IMR-90 (cell line): ENCODE results near the gene SUN5.

ENCODE experiments used
- BHLHE40 ChIP-seq: fragments of 150-350 bp; IDR thresholded peaks from 2 replicates; pipeline ENCODE4 v1.6.1; 2016; ENCODE audit warnings: mild to moderate bottlenecking, low read depth, low read length
- MAZ ChIP-seq: IDR thresholded peaks from 2 replicates; pipeline ENCODE4 v1.6.1; 2012; ENCODE audit warnings: low read depth, mild to moderate bottlenecking, low read length, improper control_type of control experiment, moderate library complexity, borderline replicate concordance
- MXI1 ChIP-seq: IDR thresholded peaks from 2 replicates; pipeline ENCODE4 v1.6.1; 2012; ENCODE audit warnings: low read depth, mild to moderate bottlenecking, low read length, moderate library complexity, borderline replicate concordance
- RAD21 ChIP-seq: IDR thresholded peaks from 2 replicates; pipeline ENCODE4 v1.6.1; 2012; ENCODE audit warnings: low read length, improper control_type of control experiment
- RCOR1 ChIP-seq: IDR thresholded peaks from 2 replicates; pipeline ENCODE4 v1.6.1; 2012; ENCODE audit warnings: mild to moderate bottlenecking, low read length, improper control_type of control experiment; ENCODE audit not compliant: insufficient replicate concordance
- TF ChIP-seq, protein P1 (sequence below): conservative IDR thresholded peaks from 2 replicates; pipeline ENCODE4 v1.5.1; 2012; ENCODE audit warnings: mild to moderate bottlenecking, low read depth, low read length, improper control_type of control experiment

DNA sequence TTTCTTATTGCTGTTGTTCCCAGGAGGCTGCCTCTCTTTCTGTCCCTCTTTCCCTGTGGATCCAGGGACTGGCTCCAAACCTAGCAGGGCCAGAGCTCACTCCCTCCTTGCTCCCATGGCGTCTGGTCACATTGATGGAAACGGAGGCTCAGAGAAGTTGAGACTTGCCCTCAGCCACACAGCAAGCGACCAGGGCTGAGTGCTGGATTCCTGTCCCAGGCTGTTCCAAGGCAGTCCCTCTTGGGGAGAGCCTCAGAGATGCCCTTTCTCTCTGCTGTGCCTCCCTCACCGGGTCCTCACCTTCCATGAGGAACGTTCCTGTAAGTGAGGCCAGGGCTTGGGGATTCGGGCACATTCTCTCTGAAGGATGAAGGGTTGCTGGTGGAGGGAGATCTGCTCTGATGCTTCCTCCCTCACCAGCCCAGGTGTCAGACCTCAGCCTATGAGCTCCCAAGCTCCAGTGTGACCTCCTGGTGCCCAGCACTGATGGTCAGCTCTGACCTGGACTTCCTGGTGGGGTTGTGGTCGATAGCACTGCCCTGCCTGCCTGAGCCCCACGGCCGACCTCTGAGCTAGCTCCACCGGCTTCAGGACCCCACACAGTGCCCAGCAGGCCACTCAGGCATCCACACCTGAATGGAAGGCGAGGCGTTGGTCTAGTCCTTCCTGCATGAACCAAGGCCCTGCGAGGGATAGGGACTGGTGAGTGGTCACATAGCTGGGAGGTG is 26.8 kb downstream of the SUN5 start:
- TF ChIP-seq, protein P1, sequence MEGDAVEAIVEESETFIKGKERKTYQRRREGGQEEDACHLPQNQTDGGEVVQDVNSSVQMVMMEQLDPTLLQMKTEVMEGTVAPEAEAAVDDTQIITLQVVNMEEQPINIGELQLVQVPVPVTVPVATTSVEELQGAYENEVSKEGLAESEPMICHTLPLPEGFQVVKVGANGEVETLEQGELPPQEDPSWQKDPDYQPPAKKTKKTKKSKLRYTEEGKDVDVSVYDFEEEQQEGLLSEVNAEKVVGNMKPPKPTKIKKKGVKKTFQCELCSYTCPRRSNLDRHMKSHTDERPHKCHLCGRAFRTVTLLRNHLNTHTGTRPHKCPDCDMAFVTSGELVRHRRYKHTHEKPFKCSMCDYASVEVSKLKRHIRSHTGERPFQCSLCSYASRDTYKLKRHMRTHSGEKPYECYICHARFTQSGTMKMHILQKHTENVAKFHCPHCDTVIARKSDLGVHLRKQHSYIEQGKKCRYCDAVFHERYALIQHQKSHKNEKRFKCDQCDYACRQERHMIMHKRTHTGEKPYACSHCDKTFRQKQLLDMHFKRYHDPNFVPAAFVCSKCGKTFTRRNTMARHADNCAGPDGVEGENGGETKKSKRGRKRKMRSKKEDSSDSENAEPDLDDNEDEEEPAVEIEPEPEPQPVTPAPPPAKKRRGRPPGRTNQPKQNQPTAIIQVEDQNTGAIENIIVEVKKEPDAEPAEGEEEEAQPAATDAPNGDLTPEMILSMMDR, result no peak
- TF ChIP-seq RAD21 (no peak), MXI1 (no peak), RCOR1 (no peak), BHLHE40 (no peak), MAZ (no peak)
